NCI-H2171 treated with DMSO at 0.1 percent for 48 hours (cell line): Measurements from ENCODE around the gene IGFL2.
A peak's percentile ranks its signal among the peaks of the same experiment; 100 is the strongest.
"Not testable (repeated sequence)": the region's sequence is repeated elsewhere in the genome, so short reads cannot be mapped to it uniquely, and the experiment has no call there.

Source experiments
- DNase-seq: peaks from one replicate; lab custom pipeline; 2025; lab: John Stamatoyannopoulos, UW

Gene IGFL2

GRCh38 chr19:46147791-46148288 lies at the start of gene IGFL2:
IGFL2 (plus strand) TSS chr19:46148238; CDS start chr19:46148279, 41 bp downstream.
- no peak for DNase-seq

- DNase-seq: no peak
Measured at GRCh38 chr19:46100344-46100743, 47.7 kb upstream of the IGFL2 start.

GRCh38 chr19:46101293-46101692 lies 46.7 kb upstream of the IGFL2 start:
- no peak for DNase-seq

- DNase-seq: not testable (repeated sequence)
Measured at GRCh38 chr19:46102333-46102732, 45.7 kb upstream of the IGFL2 start.

GRCh38 chr19:46107371-46107770 lies 40.7 kb upstream of the IGFL2 start:
- no peak for DNase-seq

GRCh38 chr19:46109876-46110275 lies 38.2 kb upstream of the IGFL2 start:
- no peak for DNase-seq

- no peak for DNase-seq
Measured at GRCh38 chr19:46111376-46111775, 36.7 kb upstream of the IGFL2 start.

- no peak for DNase-seq
Measured at GRCh38 chr19:46112527-46112926, 35.5 kb upstream of the IGFL2 start.

- no peak for DNase-seq
Measured at GRCh38 chr19:46113726-46114125, 34.3 kb upstream of the IGFL2 start.

GRCh38 chr19:46115396-46116106 lies 32.5 kb upstream of the IGFL2 start:
- peak; percentile 4 for DNase-seq

GRCh38 chr19:46116121-46116520 lies 31.9 kb upstream of the IGFL2 start:
- no peak for DNase-seq

- no peak for DNase-seq
Measured at GRCh38 chr19:46118136-46118535, 29.9 kb upstream of the IGFL2 start.

- no peak for DNase-seq
Measured at GRCh38 chr19:46124638-46125115, 23.4 kb upstream of the IGFL2 start, which contains the start of gene IGFL3. IGFL3 (minus strand) TSS chr19:46124688; CDS start chr19:46124649, 39 bp downstream.

GRCh38 chr19:46125447-46125846 lies 22.6 kb upstream of the IGFL2 start:
- no peak for DNase-seq

GRCh38 chr19:46126086-46126580 lies 21.9 kb upstream of the IGFL2 start:
- no peak for DNase-seq

GRCh38 chr19:46131485-46132143 lies 16.4 kb upstream of the IGFL2 start:
- DNase-seq: no peak

- DNase-seq: no peak
Measured at GRCh38 chr19:46132508-46133100, 15.4 kb upstream of the IGFL2 start.

GRCh38 chr19:46133101-46133627 lies 14.9 kb upstream of the IGFL2 start:
- peak; percentile 60 for DNase-seq

GRCh38 chr19:46133777-46134241 lies 14.2 kb upstream of the IGFL2 start:
- DNase-seq: no peak

- DNase-seq: no peak
Measured at GRCh38 chr19:46134527-46134926, 13.5 kb upstream of the IGFL2 start.

- DNase-seq: no peak
Measured at GRCh38 chr19:46137915-46138473, 10.0 kb upstream of the IGFL2 start.

- no peak for DNase-seq
Measured at GRCh38 chr19:46141421-46141820, 6.6 kb upstream of the IGFL2 start.
